ENCODE measurements around the gene PIH1D2. TPM values are rescaled to one million over a fixed set of nuclear protein-coding genes. Genes with fewer than 3 reads are reported as not detected.

PIH1D2 gene
- total and polyA plus RNA-seq, 2 donors (not counting 1 experiment from before 2014, with no cell fraction given): 0.06 to 0.67 TPM

GRCh38 chr11:112037527-112037926 lies 36.3 kb downstream of the PIH1D2 start:
- CTCF ChIA-PET: interaction anchor here (0.7 to 1.0 kb wide), 2 partner anchors 11 to 245 kb away, joined by 3 to 4 read pairs; no protein-coding TSS in a partner anchor
- peaks cover 14 to 53% of the 10 kb centered on the region in 2 experiments for H3K36me3 ChIP-seq (replicated peaks in 1 of 2; ENCODE audit: control extremely low read depth in 1 of 2, control insufficient read depth in 1 of 2, extremely low read depth in 1 of 2, insufficient read depth in 2 of 2, low read length in 1 of 2)
- H3K27ac Mint-ChIP-seq: no peak overlapping the region

GRCh38 chr11:112033902-112034301 lies 39.9 kb downstream of the PIH1D2 start:
- no peak overlapping the region for H3K4me3 Mint-ChIP-seq
- Histone ChIP-seq H3K4me3 (ENCODE audit: control extremely low read depth in 1 of 5, extremely low read depth in 1 of 5, insufficient read depth in 1 of 5, low read depth in 2 of 5, low read length in 4 of 5) (no peak overlapping the region), H3K9me3 (ENCODE audit: control extremely low read depth in 1 of 3, control insufficient read depth in 2 of 3, insufficient read depth in 1 of 3, low read length in 2 of 3) (no peaks in the 10 kb centered on the region), H3K79me2 (ENCODE audit: control insufficient read depth, insufficient read depth, low read length) (no peaks in the 10 kb centered on the region), H3K4me1 (ENCODE audit: control insufficient read depth in 2 of 2, insufficient read depth in 2 of 2, low read length in 2 of 2) (no peaks in the 10 kb centered on the region), H2AFZ (ENCODE audit: insufficient read depth, low read depth, low read length, poor library complexity, severe bottlenecking) (no peak overlapping the region), H3K4me2 (replicated peaks; ENCODE audit: low read depth, low read length, poor library complexity, severe bottlenecking) (no peak overlapping the region), H4K20me1 (ENCODE audit: control insufficient read depth, insufficient read depth, low read length, poor library complexity, severe bottlenecking) (no peaks in the 10 kb centered on the region), H3K36me3 (replicated peaks in 1 of 2; ENCODE audit: control extremely low read depth in 1 of 2, control insufficient read depth in 1 of 2, extremely low read depth in 1 of 2, insufficient read depth in 2 of 2, low read length in 1 of 2) (peaks cover 6 to 43% of the 10 kb centered on the region in 2 experiments), H3K27me3 (replicated peaks in 1 of 4; ENCODE audit: control extremely low read depth in 1 of 4, control insufficient read depth in 3 of 4, insufficient read depth in 4 of 4, low read length in 3 of 4) (no peaks in the 10 kb centered on the region), H3K9ac (ENCODE audit: low read length) (no peak overlapping the region), H3K27ac (ENCODE audit: low read length in 2 of 2) (no peak overlapping the region)
- H3K9me3 Mint-ChIP-seq (ENCODE audit: insufficient read depth): no peaks in the 10 kb centered on the region
- POLR2A ChIA-PET: no interaction called here
- H3K4me1 Mint-ChIP-seq: no peaks in the 10 kb centered on the region
- no peak for TF ChIP-seq EZH2 (IDR thresholded peaks at IDR 0.05; ENCODE audit: borderline replicate concordance, insufficient read depth, low read depth, low read length, poor library complexity, severe bottlenecking)
- TF ChIP-seq CTCF (IDR thresholded peaks at IDR 0.05): no peak
- H3K27me3 Mint-ChIP-seq: no peaks in the 10 kb centered on the region
- WGBS (ENCODE audit: insufficient coverage): 100% methylated on average over 2 of the region's 3 CpGs
- intact Hi-C loops (cut with micrococcal nuclease): no loop called here
- ATAC-seq (ENCODE audit: low read depth) (no peak), DNase-seq (no peak)
- no peak overlapping the region for H3K27ac Mint-ChIP-seq
- CTCF ChIA-PET: no interaction called here

More at GRCh38 chr11:112037527-112037926, 36.3 kb downstream of the PIH1D2 start:
- Histone ChIP-seq H4K20me1 (ENCODE audit: control insufficient read depth, insufficient read depth, low read length, poor library complexity, severe bottlenecking) (no peaks in the 10 kb centered on the region), H3K9ac (ENCODE audit: low read length) (no peak overlapping the region), H3K4me1 (ENCODE audit: control insufficient read depth in 2 of 2, insufficient read depth in 2 of 2, low read length in 2 of 2) (no peaks in the 10 kb centered on the region), H3K9me3 (ENCODE audit: control extremely low read depth in 1 of 3, control insufficient read depth in 2 of 3, insufficient read depth in 1 of 3, low read length in 2 of 3) (no peaks in the 10 kb centered on the region), H3K27ac (ENCODE audit: low read length in 2 of 2) (no peak overlapping the region), H2AFZ (ENCODE audit: insufficient read depth, low read depth, low read length, poor library complexity, severe bottlenecking) (no peak overlapping the region), H3K27me3 (replicated peaks in 1 of 4; ENCODE audit: control extremely low read depth in 1 of 4, control insufficient read depth in 3 of 4, insufficient read depth in 4 of 4, low read length in 3 of 4) (no peaks in the 10 kb centered on the region), H3K4me3 (ENCODE audit: control extremely low read depth in 1 of 5, extremely low read depth in 1 of 5, insufficient read depth in 1 of 5, low read depth in 2 of 5, low read length in 4 of 5) (no peak overlapping the region), H3K79me2 (ENCODE audit: control insufficient read depth, insufficient read depth, low read length) (no peaks in the 10 kb centered on the region), H3K4me2 (replicated peaks; ENCODE audit: low read depth, low read length, poor library complexity, severe bottlenecking) (no peak overlapping the region)
- TF ChIP-seq EZH2 (IDR thresholded peaks at IDR 0.05; ENCODE audit: borderline replicate concordance, insufficient read depth, low read depth, low read length, poor library complexity, severe bottlenecking): no peak
- TF ChIP-seq CTCF (IDR thresholded peaks at IDR 0.05): no peak
- intact Hi-C loops (cut with micrococcal nuclease): no loop called here
- Mint-ChIP-seq H3K9me3 (ENCODE audit: insufficient read depth) (no peaks in the 10 kb centered on the region), H3K4me3 (no peak overlapping the region), H3K27me3 (no peaks in the 10 kb centered on the region), H3K4me1 (no peaks in the 10 kb centered on the region)
- no peak for DNase-seq
- POLR2A ChIA-PET: no interaction called here
- ATAC-seq (ENCODE audit: low read depth): no peak
